Mucosa of descending colon (tissue), 3 donors: ENCODE data around the gene NF1. TPM values are rescaled to one million over a fixed set of nuclear protein-coding genes. Genes with fewer than 3 reads are reported as not detected.
"Not testable (repeated sequence)": the region's sequence is repeated elsewhere in the genome, so short reads cannot be mapped to it uniquely, and the experiment has no call there.

Source experiments
- ATAC-seq: fragments of 200-7000 bp; cut with Tn5 transposase; one replicate; pipeline ENCODE4 v1.9.1; 2020; ENCODE audit warnings: mild to moderate bottlenecking, moderate library complexity
- DNase-seq, 3 donors: peaks; one replicate each; pipeline ENCODE4 v3.0.0-alpha.2; 2020
- H3K36me3 ChIP-seq: fragments of 200-600 bp; one replicate; pipeline ENCODE4 v1.8.0; 2021; ENCODE audit warnings: low read depth, mild to moderate bottlenecking
- H3K4me1 ChIP-seq: fragments of 200-600 bp; one replicate; pipeline ENCODE4 v1.8.0; 2021; ENCODE audit warnings: low read depth, mild to moderate bottlenecking
- H3K4me3 ChIP-seq: fragments of 200-600 bp; one replicate; pipeline ENCODE4 v1.8.0; 2021; ENCODE audit warnings: mild to moderate bottlenecking
- H3K9me3 ChIP-seq: fragments of 200-600 bp; one replicate; pipeline ENCODE4 v1.8.0; 2021; ENCODE audit warnings: mild to moderate bottlenecking
- CTCF ChIP-seq: fragments of 200-600 bp; IDR thresholded peaks from one replicate; pipeline ENCODE4 v1.8.0; 2022; ENCODE audit warnings: antibody characterized with exemption, mild to moderate bottlenecking
- intact Hi-C, 2 donors: fragments of 100-400 bp; cut with DNase I in 1 of 2; cut with micrococcal nuclease in 1 of 2; formaldehyde crosslinking; loops; one replicate each; pipeline versions ENCODE4 v1.11.0 to v1.11.1; 2022; cut with DNase I, micrococcal nuclease
- total RNA-seq, 3 donors: library from RNA; stranded (reverse); fragmentation: NEBNext Ultra II Directional in 2 of 3; extraction: Animal tissue kit (Norgen Biotek cat#: 25700) in 2 of 3; gene quantifications; one replicate each; pipeline versions ENCODE4 v1.2.1 to v1.2.4, GENCODE V29; 2021 to 2023
- donor health status: DM: no; HTN: no; CAD: no; lungs with moderate emphysema.
- donor health status: DM: no; HTN: no; CAD: no.
- donor health status: DM: no; HTN: yes; CAD: no.

NF1 gene
- total RNA-seq, 3 donors from 2014 or later = 51.9 to 67.6 (median 52.4) TPM

DNA sequence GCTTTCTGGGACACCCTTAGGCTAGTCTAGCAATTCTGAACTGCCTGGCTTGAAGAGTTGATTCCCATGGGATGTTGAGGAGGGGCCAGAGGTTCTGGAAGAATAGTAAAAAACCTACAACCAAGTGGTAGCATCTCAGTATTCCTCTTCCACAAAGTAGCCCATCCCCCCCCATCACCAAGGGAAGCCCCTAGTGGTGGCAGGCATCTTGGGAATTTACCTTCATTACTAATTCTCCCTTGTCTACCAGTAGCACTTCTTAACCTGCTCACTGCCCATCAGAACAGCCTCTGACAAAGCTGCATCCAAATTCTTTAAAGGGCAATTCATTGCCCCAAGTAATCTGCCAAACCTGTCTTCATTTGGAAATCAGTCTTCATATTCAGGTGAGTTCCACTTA lies 283.9 kb downstream of the NF1 start:
- intact Hi-C loops = no loop called here
- H3K4me1 ChIP-seq = no peaks in the 10 kb centered on the region
- DNase-seq (no peak), ATAC-seq (no peak)
- no peak overlapping the region for H3K4me3 ChIP-seq
- no peaks in the 10 kb centered on the region for H3K36me3 ChIP-seq
- no peak for TF ChIP-seq CTCF
- H3K9me3 ChIP-seq = no peaks in the 10 kb centered on the region

DNA sequence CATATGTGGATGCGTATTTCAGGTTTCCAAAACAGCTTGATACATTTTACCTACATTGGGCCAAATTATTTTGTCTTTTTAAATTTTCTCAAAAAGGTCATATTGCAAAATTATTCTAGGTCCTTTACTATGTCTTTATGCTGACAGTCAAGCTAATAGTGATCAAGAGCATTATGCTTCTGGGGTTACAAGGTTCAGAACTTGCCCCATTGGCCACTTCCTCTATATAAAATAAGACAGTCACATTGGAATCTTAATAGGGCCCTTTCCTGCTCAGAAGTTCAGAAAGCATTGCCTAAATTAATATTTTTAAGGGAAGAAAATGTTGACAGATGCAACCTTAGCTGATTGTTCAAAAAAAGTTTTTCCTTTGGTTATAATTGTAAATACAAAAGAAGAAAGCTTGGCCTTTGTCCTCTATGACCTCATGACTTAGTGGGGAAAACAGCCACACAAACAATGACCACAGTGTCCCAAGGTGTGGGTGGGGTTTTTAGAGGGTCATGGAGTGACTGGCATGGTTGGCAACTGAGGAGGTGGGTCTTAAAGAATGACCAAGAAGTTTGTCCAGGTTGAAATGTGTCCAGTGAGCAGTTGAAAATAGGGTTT lies 284.9 kb downstream of the NF1 start:
- TF ChIP-seq CTCF = no peak
- ATAC-seq (no peak), DNase-seq (no peak)
- Histone ChIP-seq H3K4me3 (no peak overlapping the region), H3K36me3 (no peaks in the 10 kb centered on the region), H3K4me1 (no peaks in the 10 kb centered on the region), H3K9me3 (no peaks in the 10 kb centered on the region)
- intact Hi-C loops = no loop called here

DNA sequence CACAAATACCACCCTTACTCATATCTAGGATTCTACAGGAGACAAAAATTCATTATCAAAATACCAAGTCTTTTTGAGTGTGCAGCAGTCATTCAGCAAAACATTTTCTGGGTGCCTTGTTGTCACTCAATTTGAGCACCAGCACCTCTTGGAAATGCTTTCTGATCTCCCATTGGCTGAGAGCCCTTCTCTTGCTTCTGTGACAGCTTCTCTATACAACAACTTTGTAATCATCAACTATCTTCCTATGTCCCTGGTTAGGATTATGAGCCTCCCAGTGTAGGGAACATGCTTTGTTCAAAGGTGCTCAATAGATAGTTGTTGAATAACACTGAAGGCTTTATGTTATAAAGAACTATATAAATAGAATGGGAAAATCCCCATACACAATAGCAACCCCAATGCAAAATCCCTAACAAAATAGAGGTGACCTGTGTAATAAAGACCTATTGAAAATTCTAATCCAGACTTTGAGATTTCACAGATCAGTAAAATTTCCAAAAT lies 286.4 kb downstream of the NF1 start:
- no peak for ATAC-seq
- Histone ChIP-seq H3K4me3 (no peak overlapping the region), H3K4me1 (no peaks in the 10 kb centered on the region), H3K9me3 (no peaks in the 10 kb centered on the region), H3K36me3 (no peaks in the 10 kb centered on the region)
- TF ChIP-seq CTCF = no peak
- no peak for DNase-seq
- intact Hi-C loops = no loop called here

DNA sequence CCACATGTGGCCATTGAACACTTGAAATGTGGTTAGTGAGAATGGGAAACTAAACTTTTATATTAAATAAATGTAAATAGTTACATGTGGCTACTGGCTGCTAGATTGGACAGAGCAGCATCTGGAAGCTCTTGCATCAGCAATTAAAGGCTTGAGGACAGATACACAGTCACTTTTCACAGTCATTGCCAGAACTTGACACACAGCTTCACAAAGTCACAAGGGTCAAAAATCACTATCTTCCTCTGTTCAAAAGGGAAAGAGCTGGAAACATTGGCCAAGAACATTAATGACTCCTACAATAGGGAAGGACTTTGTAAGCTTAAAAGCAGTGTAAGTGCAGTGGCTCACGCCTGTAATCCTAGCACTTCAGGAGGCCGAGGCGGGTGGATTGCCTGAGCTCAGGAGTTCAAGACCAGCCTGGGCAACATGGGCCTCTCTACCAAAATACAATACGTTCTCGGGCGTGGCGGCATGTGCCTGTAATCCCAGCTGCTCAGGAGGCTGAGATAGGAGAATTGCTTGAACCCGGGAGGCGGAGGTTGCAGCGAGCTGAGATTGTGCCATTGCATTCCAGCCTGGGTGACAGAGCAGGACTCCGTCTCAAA lies 288.0 kb downstream of the NF1 start:
- H3K4me3 ChIP-seq, H3K36me3 ChIP-seq, ATAC-seq, H3K4me1 ChIP-seq, intact Hi-C loops, H3K9me3 ChIP-seq, DNase-seq: not testable (repeated sequence)

DNA sequence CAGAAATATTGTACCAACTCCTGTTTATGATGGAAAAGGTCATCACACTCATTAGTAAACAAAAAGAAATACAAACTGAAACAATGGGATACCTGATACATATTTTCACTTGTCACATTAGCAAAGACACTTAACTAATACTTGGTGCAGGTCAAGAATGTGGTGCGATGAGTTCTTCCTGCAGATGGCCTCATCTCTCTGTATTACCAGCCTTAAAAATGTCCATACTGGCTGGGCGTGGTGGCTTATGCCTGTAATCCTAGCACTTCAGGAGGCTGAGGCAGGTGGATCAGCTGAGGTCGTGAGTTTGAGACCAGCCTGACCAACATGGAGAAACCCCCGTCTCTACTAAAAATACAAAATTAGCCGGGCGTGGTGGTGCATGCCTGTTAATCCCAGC lies 288.7 kb downstream of the NF1 start:
- H3K4me1 ChIP-seq, ATAC-seq, H3K4me3 ChIP-seq, DNase-seq, H3K36me3 ChIP-seq, intact Hi-C loops, H3K9me3 ChIP-seq: not testable (repeated sequence)

- intact Hi-C loops = no loop called here
- DNase-seq (no peak), ATAC-seq (no peak)
- Histone ChIP-seq H3K9me3 (no peaks in the 10 kb centered on the region), H3K36me3 (no peaks in the 10 kb centered on the region), H3K4me3 (no peak overlapping the region), H3K4me1 (no peaks in the 10 kb centered on the region)
- no peak for TF ChIP-seq CTCF
Measured at GRCh38 chr17:31385428-31386285, 290.9 kb downstream of the NF1 start.
